T47D (cell line): ENCODE data around the gene LOXL4.
A peak's percentile ranks its signal among the peaks of the same experiment; 100 is the strongest.

Experiments used
- DNase-seq, 2 experiments: peaks; one replicate each; pipeline versions ENCODE4 v3.0.0 to v3.0.0-alpha.2; 2011 to 2012; ENCODE audit warnings: low read depth in 1 of 2, low spot score in 1 of 2
- JUND ChIP-seq: IDR thresholded peaks from 2 replicates; pipeline ENCODE4 v1.6.1; 2012; ENCODE audit warnings: low read depth
- in situ Hi-C: cut with HindIII; loops from 2 replicates; pipeline ENCODE4 v1.10.0; 2016; ENCODE audit warnings: low sequenced_read_pairs, low pct_unique_long_range_greater_than_20kb

Gene LOXL4

GRCh38 chr10:98286419-98286818 lies 18.4 kb upstream of the LOXL4 start:
- in situ Hi-C loops = no loop called here
- TF ChIP-seq JUND = no peak

DNA sequence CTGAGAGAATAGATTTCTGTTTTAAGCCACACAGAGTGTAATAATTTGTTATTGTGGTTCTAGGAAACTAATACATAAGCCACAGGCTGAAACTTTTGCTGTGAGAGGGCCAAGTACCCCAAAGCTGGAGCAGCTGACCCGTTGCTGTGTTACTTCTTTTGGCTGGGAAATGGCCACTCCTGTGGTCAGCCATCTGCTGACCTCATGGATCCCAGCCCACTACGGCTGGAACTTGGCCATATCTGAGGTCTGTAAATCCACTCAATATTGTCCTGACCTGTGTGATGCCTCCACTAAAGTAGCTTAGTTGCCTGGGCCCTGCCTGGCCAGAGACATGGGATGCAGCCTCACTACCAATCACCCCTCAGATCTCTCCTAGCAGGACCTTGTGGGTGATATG lies 17.4 kb upstream of the LOXL4 start:
- DNase-seq = no peak
- TF ChIP-seq JUND = no peak
- in situ Hi-C loops = no loop called here

More at GRCh38 chr10:98286419-98286818, 18.4 kb upstream of the LOXL4 start:
- no peak for DNase-seq

DNA sequence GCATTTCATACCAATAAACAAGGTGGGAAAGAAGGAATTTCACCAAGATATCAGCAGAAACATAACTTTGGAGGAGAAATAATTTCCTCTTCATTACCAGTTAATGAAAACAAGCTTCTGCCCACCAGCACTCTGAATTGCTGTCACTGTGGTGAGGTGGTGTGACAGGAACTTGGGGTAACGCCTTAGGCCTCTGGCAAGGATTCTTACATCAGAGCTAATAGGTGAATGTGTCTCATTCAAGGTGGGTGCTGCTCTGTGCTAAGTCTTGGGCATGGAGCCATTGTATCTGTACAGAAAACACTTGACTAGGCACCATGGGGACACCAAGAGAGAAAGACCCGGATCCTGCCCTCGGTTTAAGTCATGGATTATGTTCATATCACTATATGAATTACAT lies 8.3 kb upstream of the LOXL4 start:
- DNase-seq = no peak
- in situ Hi-C loops = no loop called here
- TF ChIP-seq JUND = no peak

DNA sequence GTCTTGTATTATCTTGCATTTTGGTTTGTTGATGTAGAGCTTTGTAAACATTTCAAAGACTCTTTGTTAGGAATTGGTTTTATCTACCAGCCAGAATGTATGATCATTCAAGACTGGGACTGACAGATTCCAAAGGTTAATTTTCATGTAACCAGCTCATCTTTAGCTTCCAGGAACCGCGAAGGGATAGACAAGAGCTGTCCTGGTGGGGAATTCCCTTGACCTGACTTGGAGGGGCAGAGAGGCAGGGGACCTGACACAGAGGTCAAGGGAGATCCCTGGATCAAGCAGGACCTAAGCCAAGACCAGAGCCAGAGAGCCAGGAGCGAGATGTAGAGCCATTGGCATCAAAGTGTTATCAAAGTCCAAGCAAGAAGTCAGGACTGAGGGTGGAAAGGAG lies 6.6 kb upstream of the LOXL4 start:
- TF ChIP-seq JUND = no peak
- in situ Hi-C loops = no loop called here
- no peak for DNase-seq

DNA sequence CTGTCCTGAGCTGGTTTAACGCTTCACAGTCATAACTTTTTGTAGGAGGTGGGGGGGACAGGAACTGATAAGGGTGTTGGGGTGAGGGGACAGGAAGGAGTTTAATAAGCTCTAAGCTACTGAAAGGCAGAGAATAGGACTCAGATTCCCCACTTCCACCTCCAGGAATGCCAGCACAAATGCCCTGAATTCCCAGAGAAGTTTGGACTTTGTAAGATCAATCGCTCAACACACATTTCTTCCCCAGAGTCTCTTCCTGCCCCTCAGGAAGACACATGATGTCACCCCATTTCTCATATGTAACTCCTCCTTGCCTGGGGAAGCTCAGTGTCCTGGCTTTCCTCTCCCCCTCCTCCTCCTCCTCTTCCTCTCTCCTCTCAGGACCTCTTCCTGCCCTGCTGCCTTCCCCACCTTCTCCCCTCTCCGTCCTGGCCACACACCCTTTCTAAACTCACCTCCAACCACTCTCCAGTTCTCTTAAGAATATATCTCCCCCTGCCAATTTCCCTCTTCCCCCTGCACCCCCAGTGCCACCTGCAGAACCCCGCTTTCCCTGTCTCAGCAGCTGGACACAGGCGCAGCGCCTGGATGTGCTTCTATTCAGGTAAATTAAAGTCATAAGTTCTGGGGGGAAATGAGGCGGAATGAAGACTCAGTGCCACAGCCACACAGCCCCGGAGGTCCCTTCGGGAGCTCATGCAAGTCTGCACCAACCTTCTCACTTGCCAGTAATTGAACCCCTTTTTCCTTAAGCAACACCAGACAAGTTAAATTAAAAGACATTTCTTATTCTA lies 5.3 kb upstream of the LOXL4 start:
- no peak for TF ChIP-seq JUND
- no peak for DNase-seq
- in situ Hi-C loops = no loop called here

GRCh38 chr10:98272656-98273055 lies 4.7 kb upstream of the LOXL4 start:
- no peak for DNase-seq
- TF ChIP-seq JUND = no peak
- in situ Hi-C loops = no loop called here

DNA sequence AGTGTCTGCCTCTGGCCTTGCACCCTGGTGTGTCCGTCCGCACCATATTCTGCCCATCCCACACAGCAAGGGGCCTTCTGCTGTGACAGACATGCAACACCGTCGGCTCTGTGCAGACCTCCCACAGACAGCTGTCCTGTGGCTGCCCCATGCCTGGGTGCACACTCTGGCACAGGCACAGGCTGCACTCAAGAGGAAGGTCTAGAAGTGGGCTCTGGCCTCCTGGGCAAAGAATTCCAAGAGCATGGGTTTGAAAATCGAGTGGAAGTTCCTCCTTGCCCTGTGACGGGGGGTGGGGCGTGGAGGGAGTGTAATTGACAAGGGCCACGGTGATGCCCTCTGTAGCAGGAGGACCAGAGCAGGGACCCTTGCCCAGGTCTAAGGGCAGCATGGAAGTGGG lies 4.3 kb upstream of the LOXL4 start:
- no peak for TF ChIP-seq JUND
- in situ Hi-C loops = no loop called here
- no peak for DNase-seq

DNA sequence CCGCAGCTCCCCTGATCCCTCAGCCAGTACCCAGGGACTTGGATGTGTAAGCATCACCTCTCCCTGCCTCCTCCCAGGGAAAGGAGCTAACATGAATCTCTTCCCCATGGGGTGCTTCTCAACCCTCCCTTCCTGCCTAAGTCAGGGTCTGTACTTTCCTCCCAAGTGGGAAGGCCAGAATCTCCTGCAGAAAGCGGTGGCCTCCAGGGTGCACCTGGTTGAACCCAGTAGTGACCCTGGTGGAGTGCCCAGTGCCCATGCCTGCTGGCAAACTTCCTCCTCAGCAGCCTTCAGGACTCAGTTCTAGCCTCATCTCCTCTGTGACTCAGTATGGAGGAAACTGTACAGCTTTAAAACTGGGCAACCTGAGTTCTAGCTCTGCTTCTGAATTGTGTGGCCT lies 2.8 kb upstream of the LOXL4 start:
- no peak for TF ChIP-seq JUND
- in situ Hi-C loops = no loop called here
- DNase-seq = no peak

DNA sequence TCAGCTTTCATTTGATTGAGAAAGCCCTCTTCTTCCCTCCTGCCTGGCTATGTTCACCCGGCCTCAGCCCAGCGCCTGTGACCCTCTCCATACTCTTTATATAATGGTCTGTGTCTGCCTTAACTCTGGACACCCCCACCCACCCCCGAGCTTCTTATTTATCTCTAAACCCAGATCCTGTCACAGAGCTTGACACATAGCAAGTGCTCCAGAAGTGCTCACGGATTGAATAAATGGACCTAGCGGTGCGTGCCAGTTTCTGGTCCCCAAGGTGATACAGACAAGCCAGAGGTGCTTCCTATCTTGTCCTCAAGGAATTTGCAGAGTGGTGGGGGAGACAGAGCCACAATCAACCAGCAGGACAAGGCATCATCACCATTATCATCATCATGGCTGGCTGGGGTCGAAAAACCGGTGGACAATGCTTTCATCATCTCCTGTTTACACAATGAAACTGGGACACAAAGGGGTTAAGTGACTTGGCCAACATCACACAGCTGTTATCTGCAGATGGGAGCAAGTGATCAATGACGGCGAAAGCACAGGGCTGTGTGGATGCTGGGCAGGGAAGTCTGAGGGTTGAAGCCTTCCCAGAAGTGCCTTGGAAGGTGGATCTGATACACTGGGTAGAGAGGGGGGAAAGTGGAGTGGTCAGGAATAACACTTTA lies 2.2 kb upstream of the LOXL4 start:
- no peak for TF ChIP-seq JUND
- DNase-seq = no peak
- in situ Hi-C loops = no loop called here

GRCh38 chr10:98269435-98269912 lies 1.5 kb upstream of the LOXL4 start:
- in situ Hi-C loops = no loop called here

GRCh38 chr10:98268694-98269431 lies 869 bp upstream of the LOXL4 start:
- no peak for DNase-seq
- TF ChIP-seq JUND = no peak
- in situ Hi-C loops = no loop called here

More at GRCh38 chr10:98269435-98269912, 1.5 kb upstream of the LOXL4 start:
- DNase-seq = peak; percentile 63 to 81
- no peak for TF ChIP-seq JUND

GRCh38 chr10:98267069-98267893 lies 713 bp downstream of the LOXL4 start:
- no peak for DNase-seq
- no peak for TF ChIP-seq JUND
- in situ Hi-C loops = no loop called here
